Fibroblast of pulmonary artery (primary cell): ENCODE measurements around the gene COL6A3.

ENCODE experiments used
- DNase-seq: peaks from one replicate; pipeline ENCODE4 v3.0.0-alpha.2; 2010; ENCODE audit warnings: low read depth
- H3K4me3 ChIP-seq: replicated peaks from 2 replicates; pipeline ENCODE4 v1.5.1; 2011; ENCODE audit warnings: low read depth, mild to moderate bottlenecking, control low read depth, low read length, moderate library complexity
- TF ChIP-seq, protein P1 (sequence below): IDR thresholded peaks from 2 replicates; pipeline ENCODE4 v1.5.1; 2011; ENCODE audit warnings: mild to moderate bottlenecking, control low read depth, low read length, inconsistent platforms; ENCODE audit errors: missing control alignments

The COL6A3 gene

DNA sequence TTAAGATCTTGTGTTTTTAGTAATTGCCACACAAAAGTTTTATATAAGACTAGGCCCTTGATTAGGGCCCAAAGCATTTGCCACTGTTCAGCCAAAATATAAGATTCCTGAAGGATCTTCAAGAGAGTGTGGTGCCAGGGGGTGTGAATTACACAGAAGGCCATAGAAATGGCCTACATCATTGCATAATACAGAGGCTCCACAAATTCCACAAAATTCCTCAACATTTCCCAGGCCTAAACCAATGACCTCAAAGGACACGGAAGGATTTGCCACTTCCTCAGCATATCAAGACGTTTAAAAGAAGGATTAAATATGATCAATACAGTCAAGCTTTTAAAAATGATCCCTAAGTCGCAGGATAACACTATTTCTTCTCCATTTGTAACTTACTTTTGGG lies 24.1 kb downstream of the COL6A3 start:
- no peak overlapping the region for H3K4me3 ChIP-seq
- DNase-seq, result no peak
- TF ChIP-seq, protein P1, sequence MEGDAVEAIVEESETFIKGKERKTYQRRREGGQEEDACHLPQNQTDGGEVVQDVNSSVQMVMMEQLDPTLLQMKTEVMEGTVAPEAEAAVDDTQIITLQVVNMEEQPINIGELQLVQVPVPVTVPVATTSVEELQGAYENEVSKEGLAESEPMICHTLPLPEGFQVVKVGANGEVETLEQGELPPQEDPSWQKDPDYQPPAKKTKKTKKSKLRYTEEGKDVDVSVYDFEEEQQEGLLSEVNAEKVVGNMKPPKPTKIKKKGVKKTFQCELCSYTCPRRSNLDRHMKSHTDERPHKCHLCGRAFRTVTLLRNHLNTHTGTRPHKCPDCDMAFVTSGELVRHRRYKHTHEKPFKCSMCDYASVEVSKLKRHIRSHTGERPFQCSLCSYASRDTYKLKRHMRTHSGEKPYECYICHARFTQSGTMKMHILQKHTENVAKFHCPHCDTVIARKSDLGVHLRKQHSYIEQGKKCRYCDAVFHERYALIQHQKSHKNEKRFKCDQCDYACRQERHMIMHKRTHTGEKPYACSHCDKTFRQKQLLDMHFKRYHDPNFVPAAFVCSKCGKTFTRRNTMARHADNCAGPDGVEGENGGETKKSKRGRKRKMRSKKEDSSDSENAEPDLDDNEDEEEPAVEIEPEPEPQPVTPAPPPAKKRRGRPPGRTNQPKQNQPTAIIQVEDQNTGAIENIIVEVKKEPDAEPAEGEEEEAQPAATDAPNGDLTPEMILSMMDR, result no peak

DNA sequence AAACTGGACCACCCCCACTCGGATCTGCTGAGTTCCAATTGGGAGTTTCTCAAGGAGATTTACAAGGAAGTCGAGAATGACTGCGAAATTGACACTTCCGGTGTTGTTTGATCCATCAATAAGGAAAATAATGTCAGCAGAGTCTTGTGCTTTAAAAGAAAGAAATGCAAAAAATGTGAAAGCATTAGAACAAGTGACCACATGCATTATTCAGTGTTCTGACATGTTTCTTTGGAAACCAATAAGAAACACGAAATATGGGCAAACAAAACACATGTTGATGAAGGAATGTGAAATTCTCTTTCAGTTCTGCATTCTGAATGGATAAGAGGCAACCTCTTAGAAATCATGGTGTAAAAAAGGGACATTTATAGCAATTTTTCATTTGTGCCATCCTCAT lies 25.9 kb downstream of the COL6A3 start:
- no peak for DNase-seq
- H3K4me3 ChIP-seq, result no peak overlapping the region

DNA sequence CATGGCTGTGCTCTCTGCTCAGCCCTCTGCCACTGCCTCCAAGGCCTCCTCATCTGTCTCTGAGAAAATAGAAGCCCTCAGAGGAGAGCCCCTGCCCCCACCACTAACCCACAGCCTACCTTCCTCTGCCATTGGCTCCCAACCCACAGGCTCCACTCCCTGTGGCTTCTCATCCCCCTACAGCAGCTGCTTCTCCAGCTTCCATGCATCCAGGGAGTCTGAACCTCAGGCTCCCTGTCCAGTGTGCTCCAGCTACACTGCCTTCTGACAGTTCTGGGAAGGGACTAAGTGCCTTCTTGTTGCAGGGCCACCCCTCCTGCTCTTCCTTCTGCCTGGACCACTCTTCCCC lies 29.3 kb downstream of the COL6A3 start:
- TF ChIP-seq, protein P1, result no peak
- DNase-seq, result no peak
- no peak overlapping the region for H3K4me3 ChIP-seq

More for the DNA sequence above, 25.9 kb downstream of the COL6A3 start:
- TF ChIP-seq, protein P1, result no peak

DNA sequence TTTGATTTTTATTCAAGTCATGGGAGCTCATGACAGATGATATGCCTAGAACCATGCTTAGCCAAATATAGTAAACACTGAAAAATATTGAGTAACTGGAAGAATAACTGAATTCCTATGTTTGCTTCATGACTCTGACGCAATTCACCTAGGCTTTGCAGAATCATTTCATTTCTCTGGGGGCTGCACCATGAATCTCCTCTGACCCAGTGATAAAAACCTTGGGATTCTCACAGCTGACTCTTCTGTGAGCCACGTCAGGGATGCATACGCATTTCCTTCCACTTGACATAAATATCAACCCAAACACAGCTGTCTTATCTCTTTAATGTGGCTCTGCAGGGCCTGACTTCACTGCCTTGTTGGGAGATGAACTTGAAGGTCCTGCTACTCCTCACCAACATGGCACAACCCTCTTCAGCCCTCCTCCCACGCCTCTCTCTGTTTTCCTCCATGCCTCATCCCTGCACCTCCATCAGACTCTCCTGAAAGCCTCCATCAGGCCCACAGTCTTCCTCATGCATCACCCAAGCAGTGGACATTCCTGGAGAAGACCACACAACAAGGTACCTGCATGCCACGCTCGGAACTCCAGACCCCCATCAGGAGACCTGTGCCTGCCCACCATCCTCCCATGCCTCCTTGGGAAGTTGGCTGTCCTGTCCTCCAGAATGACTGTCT lies 29.8 kb downstream of the COL6A3 start:
- TF ChIP-seq, protein P1, result no peak
- DNase-seq, result peak; percentile 97
- no peak overlapping the region for H3K4me3 ChIP-seq

DNA sequence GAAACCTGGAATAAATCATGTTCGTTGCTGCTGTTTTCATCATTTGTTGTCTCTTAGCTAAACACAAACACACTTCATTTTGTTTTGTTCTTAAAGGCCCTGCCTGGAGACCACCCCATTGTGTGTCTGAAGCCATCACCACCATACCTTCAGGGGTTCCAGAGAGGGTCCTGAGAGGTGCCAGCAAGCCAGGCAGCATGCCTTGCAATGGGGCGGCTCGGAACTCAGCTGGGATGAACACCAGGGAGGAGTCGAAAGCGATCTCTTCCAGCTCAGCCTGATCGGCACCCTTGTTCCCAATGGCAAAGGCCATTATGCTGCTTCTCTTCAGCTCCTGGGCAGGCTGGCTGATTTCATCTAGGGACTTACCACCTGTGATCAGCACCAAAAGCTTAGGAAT lies 33.2 kb downstream of the COL6A3 start:
- DNase-seq, result no peak
- TF ChIP-seq, protein P1, result no peak
- no peak overlapping the region for H3K4me3 ChIP-seq

DNA sequence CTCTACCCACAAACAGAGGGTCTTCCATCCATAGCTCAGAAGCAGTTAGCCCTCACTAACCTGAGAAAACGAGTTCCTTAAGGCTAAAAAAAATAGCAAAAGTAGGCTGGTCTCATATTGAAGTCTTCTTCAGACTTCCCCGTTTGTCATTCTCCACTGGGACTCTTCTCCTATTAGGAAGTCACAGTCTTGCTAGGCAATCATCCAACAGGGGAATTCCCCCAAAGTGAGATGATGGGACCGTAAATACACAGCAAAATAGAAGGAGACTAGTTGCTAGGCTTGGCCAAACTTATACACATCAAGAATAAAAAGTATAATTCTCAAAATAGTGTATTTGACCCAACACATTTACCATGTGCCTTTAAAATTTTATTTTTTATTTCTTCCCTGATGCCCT lies 34.3 kb downstream of the COL6A3 start:
- no peak for DNase-seq
- H3K4me3 ChIP-seq, result no peak overlapping the region
- TF ChIP-seq, protein P1, result no peak

DNA sequence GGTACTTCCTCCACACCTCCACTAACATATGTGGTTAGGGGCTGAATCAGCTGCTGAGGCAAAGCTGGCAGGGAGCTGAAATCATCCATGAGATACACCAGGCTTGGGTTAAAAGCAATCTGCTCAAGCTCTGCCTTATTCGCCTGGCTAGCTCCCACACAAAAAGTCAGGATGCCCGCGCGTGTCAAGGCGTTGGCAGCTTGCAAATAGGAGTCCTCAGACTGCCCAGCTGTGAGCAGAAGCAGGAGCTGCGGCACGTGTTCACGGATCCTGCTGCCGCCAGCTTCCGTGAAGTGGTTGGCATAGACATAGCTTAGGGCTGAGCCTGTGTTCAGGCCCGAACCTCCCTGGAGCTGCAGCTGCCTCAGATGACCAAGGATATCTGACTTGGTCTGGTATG lies 35.3 kb downstream of the COL6A3 start:
- DNase-seq, result no peak
- TF ChIP-seq, protein P1, result no peak
- H3K4me3 ChIP-seq, result no peak overlapping the region
